B cell (primary cell): Measurements from ENCODE around the gene BMF. TPM values are rescaled to one million over a fixed set of nuclear protein-coding genes. Genes with fewer than 3 reads are reported as not detected.

ENCODE experiments used
- ATAC-seq: fragments of 200-7000 bp; cut with Tn5 transposase; one replicate; pipeline ENCODE4 v1.10.0; 2021; ENCODE audit warnings: low read depth, mild to moderate bottlenecking, moderate number of reproducible peaks, moderate library complexity
- CTCF ChIA-PET: fragments of 350-600 bp; sonication (Branson Sonifier 250); formaldehyde crosslinking; loops from one replicate; lab custom pipeline; 2021; ENCODE audit warnings: antibody characterized with exemption, inconsistent platforms; lab: Charles Lee
- POLR2A ChIA-PET: fragments of 350-600 bp; sonication (Branson Sonifier 250); formaldehyde crosslinking; loops from one replicate; lab custom pipeline; 2021; ENCODE audit warnings: antibody characterized with exemption; lab: Charles Lee
- DNase-seq: peaks from one replicate; pipeline ENCODE4 v3.0.0; 2013
- H2AFZ ChIP-seq: 2 replicates; pipeline ENCODE4 v1.6.1; 2012; ENCODE audit warnings: mild to moderate bottlenecking, low read depth, low read length; ENCODE audit not compliant: insufficient read depth, poor library complexity, severe bottlenecking
- H3K27ac ChIP-seq, 2 donors: 1 replicate in 1 of 2; 2 replicates in 1 of 2; pipeline ENCODE4 v1.5.1; 2012 to 2013; ENCODE audit warnings: low read length in 2 of 2, mild to moderate bottlenecking in 2 of 2, moderate library complexity in 1 of 2
- H3K27me3 ChIP-seq, 4 experiments: fragments of 200-600 bp in 1 of 4; sonication (generic) in 1 of 4; replicated peaks in 1 of 4; 1 replicate in 2 of 4; 2 replicates in 2 of 4; pipeline versions ENCODE4 v1.6.1 to v1.7.0; 2013 to 2016; ENCODE audit warnings: low read length in 3 of 4, mild to moderate bottlenecking in 2 of 4, mixed read lengths in 1 of 4, moderate library complexity in 1 of 4; ENCODE audit not compliant: insufficient read depth in 4 of 4, control insufficient read depth in 3 of 4; ENCODE audit errors: control extremely low read depth in 1 of 4
- H3K36me3 ChIP-seq, 2 experiments: replicated peaks in 1 of 2; 1 replicate in 1 of 2; 2 replicates in 1 of 2; pipeline versions ENCODE4 v1.6.1 to v1.7.1; 2013; ENCODE audit warnings: low read length in 1 of 2; ENCODE audit not compliant: insufficient read depth in 2 of 2, control insufficient read depth in 1 of 2; ENCODE audit errors: control extremely low read depth in 1 of 2, extremely low read depth in 1 of 2
- H3K4me1 ChIP-seq, 2 donors: fragments of 200-600 bp in 1 of 2; sonication (generic) in 1 of 2; 1 replicate in 1 of 2; 2 replicates in 1 of 2; pipeline versions ENCODE4 v1.5.1 to v1.6.1; 2013 to 2017; ENCODE audit warnings: low read length in 2 of 2; ENCODE audit not compliant: control insufficient read depth in 2 of 2, insufficient read depth in 2 of 2
- H3K4me2 ChIP-seq: replicated peaks from 2 replicates; pipeline ENCODE3; 2012; ENCODE audit warnings: mild to moderate bottlenecking, low read depth, low read length; ENCODE audit not compliant: poor library complexity, severe bottlenecking
- H3K4me3 ChIP-seq, 5 experiments: fragments of 200-600 bp in 1 of 5; sonication (generic) in 1 of 5; 1 replicate in 3 of 5; 2 replicates in 2 of 5; pipeline versions ENCODE4 v1.5.1 to v1.7.0; 2011 to 2016; ENCODE audit warnings: low read length in 4 of 5, mild to moderate bottlenecking in 4 of 5, low read depth in 2 of 5, control low read depth in 1 of 5, moderate library complexity in 1 of 5; ENCODE audit not compliant: insufficient read depth in 1 of 5; ENCODE audit errors: control extremely low read depth in 1 of 5, extremely low read depth in 1 of 5
- H3K79me2 ChIP-seq: fragments of 200-600 bp; sonication (generic); one replicate; pipeline ENCODE4 v1.6.0; 2016; ENCODE audit warnings: low read length; ENCODE audit not compliant: control insufficient read depth, insufficient read depth
- H3K9ac ChIP-seq: fragments of 200-600 bp; sonication (generic); 2 replicates; pipeline ENCODE4 v1.6.1; 2017; ENCODE audit warnings: mild to moderate bottlenecking, low read length, moderate library complexity
- H3K9me3 ChIP-seq, 3 donors: one replicate each; pipeline versions ENCODE4 v1.6.1 to v1.7.1; 2013; ENCODE audit warnings: low read length in 2 of 3; ENCODE audit not compliant: control insufficient read depth in 2 of 3, insufficient read depth in 1 of 3; ENCODE audit errors: control extremely low read depth in 1 of 3
- H4K20me1 ChIP-seq: 2 replicates; pipeline ENCODE4 v1.6.0; 2012; ENCODE audit warnings: mild to moderate bottlenecking, low read length; ENCODE audit not compliant: insufficient read depth, control insufficient read depth, poor library complexity, severe bottlenecking
- H3K27ac Mint-ChIP-seq: one replicate; pipeline ENCODE4 v1.8.0; 2021; ENCODE audit warnings: mixed read lengths
- H3K27me3 Mint-ChIP-seq: one replicate; pipeline ENCODE4 v1.8.0; 2021; ENCODE audit warnings: mixed read lengths
- H3K4me1 Mint-ChIP-seq: one replicate; pipeline ENCODE4 v1.8.0; 2021; ENCODE audit warnings: mixed read lengths
- H3K4me3 Mint-ChIP-seq: one replicate; pipeline ENCODE4 v1.8.0; 2021; ENCODE audit warnings: mixed read lengths
- H3K9me3 Mint-ChIP-seq: one replicate; pipeline ENCODE4 v1.8.0; 2022; ENCODE audit warnings: mixed read lengths; ENCODE audit not compliant: insufficient read depth
- EZH2 ChIP-seq: IDR thresholded peaks from 2 replicates; pipeline ENCODE4 v1.6.1; 2012; ENCODE audit warnings: borderline replicate concordance, low read depth, mild to moderate bottlenecking, moderate library complexity, low read length; ENCODE audit not compliant: insufficient read depth, poor library complexity, severe bottlenecking
- WGBS: methylation state at CpG from one replicate; pipeline ENCODE4 v1.1.5; 2013; ENCODE audit warnings: missing lambda C conversion rate; ENCODE audit not compliant: insufficient coverage; 5-methylcytosine and 5-hydroxymethylcytosine counted together
- intact Hi-C: fragments of 100-400 bp; cut with micrococcal nuclease; formaldehyde crosslinking; loops from one replicate; pipeline ENCODE4 v1.10.0; 2022
- polyA plus RNA-seq: library from polyadenylated mRNA; depleted of rRNA; stranded (reverse); fragments of >200 nt; gene quantifications from 2 replicates; pipeline ENCODE4 v1.2.3, GENCODE V29; 2012
- total RNA-seq, 2 donors: library from RNA; stranded (reverse); fragments of 120-200 nt in 1 of 2; gene quantifications; 1 replicate in 1 of 2; 2 replicates in 1 of 2; pipeline versions ENCODE4 v1.2.3 to v1.2.4, GENCODE V29; 2013 to 2022
- TF ChIP-seq, protein P1 (sequence below): fragments of 200-600 bp; IDR thresholded peaks from one replicate; pipeline ENCODE4 v1.8.0; 2022; ENCODE audit warnings: antibody characterized with exemption, mild to moderate bottlenecking

The BMF gene
- total and polyA plus RNA-seq, 2 donors (not counting 1 experiment from before 2014, with no cell fraction given), result 43.2 to 343 TPM

- ChIA-PET POLR2A (interaction anchor here (0.8 to 1.3 kb wide), 4 partner anchors 17 to 40 kb away, joined by 3 to 4 read pairs (median 4); no protein-coding TSS in a partner anchor), CTCF (interaction anchor here (1.1 to 33.4 kb wide), 5 partner anchors 14 to 45 kb away, joined by 4 to 934 read pairs (median 4); partner anchors contain the start of genes BMF and SRP14)
- no peak overlapping the region for H3K4me3 Mint-ChIP-seq
- Histone ChIP-seq H3K4me1 (peaks cover 28 to 50% of the 10 kb centered on the region in 2 donors), H3K79me2 (peaks cover 52% of the 10 kb centered on the region), H3K36me3 (peaks cover 0 to 26% of the 10 kb centered on the region in 2 experiments), H3K27ac (peak overlapping the region in 1 of 2 donors; percentile 15), H3K27me3 (no peaks in the 10 kb centered on the region), H4K20me1 (no peaks in the 10 kb centered on the region), H3K9me3 (no peaks in the 10 kb centered on the region), H3K4me3 (no peak overlapping the region), H2AFZ (no peak overlapping the region), H3K9ac (no peak overlapping the region), H3K4me2 (no peak overlapping the region)
- no peaks in the 10 kb centered on the region for H3K9me3 Mint-ChIP-seq
- no peak for ATAC-seq
- H3K27ac Mint-ChIP-seq, result peak overlapping the region; percentile 41
- 89% methylated on average over 8 of the region's 14 CpGs for WGBS
- no peak for DNase-seq
- no peaks in the 10 kb centered on the region for H3K27me3 Mint-ChIP-seq
- peaks cover 63% of the 10 kb centered on the region for H3K4me1 Mint-ChIP-seq
- intact Hi-C loops, result no loop called here
- TF ChIP-seq, protein P1, sequence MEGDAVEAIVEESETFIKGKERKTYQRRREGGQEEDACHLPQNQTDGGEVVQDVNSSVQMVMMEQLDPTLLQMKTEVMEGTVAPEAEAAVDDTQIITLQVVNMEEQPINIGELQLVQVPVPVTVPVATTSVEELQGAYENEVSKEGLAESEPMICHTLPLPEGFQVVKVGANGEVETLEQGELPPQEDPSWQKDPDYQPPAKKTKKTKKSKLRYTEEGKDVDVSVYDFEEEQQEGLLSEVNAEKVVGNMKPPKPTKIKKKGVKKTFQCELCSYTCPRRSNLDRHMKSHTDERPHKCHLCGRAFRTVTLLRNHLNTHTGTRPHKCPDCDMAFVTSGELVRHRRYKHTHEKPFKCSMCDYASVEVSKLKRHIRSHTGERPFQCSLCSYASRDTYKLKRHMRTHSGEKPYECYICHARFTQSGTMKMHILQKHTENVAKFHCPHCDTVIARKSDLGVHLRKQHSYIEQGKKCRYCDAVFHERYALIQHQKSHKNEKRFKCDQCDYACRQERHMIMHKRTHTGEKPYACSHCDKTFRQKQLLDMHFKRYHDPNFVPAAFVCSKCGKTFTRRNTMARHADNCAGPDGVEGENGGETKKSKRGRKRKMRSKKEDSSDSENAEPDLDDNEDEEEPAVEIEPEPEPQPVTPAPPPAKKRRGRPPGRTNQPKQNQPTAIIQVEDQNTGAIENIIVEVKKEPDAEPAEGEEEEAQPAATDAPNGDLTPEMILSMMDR, result no peak
- TF ChIP-seq EZH2, result no peak
These were observed 21.4 kb downstream of the BMF start for GRCh38 chr15:40087068-40087810.

- no peak for ATAC-seq
- ChIA-PET CTCF (interaction anchor here (23.0 to 33.4 kb wide), 2 partner anchors 20 to 43 kb away, joined by 489 to 934 read pairs; partner anchors contain the start of genes BMF and SRP14), POLR2A (interaction anchor here (0.8 to 4.1 kb wide), 2 partner anchors 13 to 21 kb away, joined by 3 to 58 read pairs; no protein-coding TSS in a partner anchor)
- peaks cover 0 to 12% of the 10 kb centered on the region in 2 experiments for H3K36me3 ChIP-seq
- no peak overlapping the region for H3K9ac ChIP-seq
- no peak overlapping the region for H2AFZ ChIP-seq
- 88% methylated on average over 5 of the region's 10 CpGs for WGBS
- H3K4me1 ChIP-seq, result peaks cover 37 to 54% of the 10 kb centered on the region in 2 donors
- DNase-seq, result no peak
- Mint-ChIP-seq H3K27ac (peak overlapping the region; percentile 79), H3K4me1 (peaks cover 71% of the 10 kb centered on the region), H3K27me3 (no peaks in the 10 kb centered on the region), H3K4me3 (no peak overlapping the region), H3K9me3 (no peaks in the 10 kb centered on the region)
- intact Hi-C loops, result no loop called here
- no peaks in the 10 kb centered on the region for H3K9me3 ChIP-seq
- H3K4me2 ChIP-seq, result no peak overlapping the region
- no peaks in the 10 kb centered on the region for H4K20me1 ChIP-seq
- no peak overlapping the region for H3K27ac ChIP-seq
- no peak overlapping the region for H3K4me3 ChIP-seq
- peaks cover 32% of the 10 kb centered on the region for H3K79me2 ChIP-seq
- TF ChIP-seq EZH2, result no peak
- TF ChIP-seq, protein P1, result no peak
- H3K27me3 ChIP-seq, result no peaks in the 10 kb centered on the region
These were observed 23.4 kb downstream of the BMF start for GRCh38 chr15:40085266-40085665.
